GM18519 (cell line): ENCODE measurements around the gene GSE1.

Experiments used
- ATAC-seq: cut with Tn5 transposase; IDR thresholded peaks from one replicate; pipeline ENCODE4 v1.9.1; 2021; ENCODE audit warnings: mild to moderate bottlenecking, moderate library complexity; ENCODE audit not compliant: unreplicated experiment, low FRiP score

The GSE1 gene

DNA sequence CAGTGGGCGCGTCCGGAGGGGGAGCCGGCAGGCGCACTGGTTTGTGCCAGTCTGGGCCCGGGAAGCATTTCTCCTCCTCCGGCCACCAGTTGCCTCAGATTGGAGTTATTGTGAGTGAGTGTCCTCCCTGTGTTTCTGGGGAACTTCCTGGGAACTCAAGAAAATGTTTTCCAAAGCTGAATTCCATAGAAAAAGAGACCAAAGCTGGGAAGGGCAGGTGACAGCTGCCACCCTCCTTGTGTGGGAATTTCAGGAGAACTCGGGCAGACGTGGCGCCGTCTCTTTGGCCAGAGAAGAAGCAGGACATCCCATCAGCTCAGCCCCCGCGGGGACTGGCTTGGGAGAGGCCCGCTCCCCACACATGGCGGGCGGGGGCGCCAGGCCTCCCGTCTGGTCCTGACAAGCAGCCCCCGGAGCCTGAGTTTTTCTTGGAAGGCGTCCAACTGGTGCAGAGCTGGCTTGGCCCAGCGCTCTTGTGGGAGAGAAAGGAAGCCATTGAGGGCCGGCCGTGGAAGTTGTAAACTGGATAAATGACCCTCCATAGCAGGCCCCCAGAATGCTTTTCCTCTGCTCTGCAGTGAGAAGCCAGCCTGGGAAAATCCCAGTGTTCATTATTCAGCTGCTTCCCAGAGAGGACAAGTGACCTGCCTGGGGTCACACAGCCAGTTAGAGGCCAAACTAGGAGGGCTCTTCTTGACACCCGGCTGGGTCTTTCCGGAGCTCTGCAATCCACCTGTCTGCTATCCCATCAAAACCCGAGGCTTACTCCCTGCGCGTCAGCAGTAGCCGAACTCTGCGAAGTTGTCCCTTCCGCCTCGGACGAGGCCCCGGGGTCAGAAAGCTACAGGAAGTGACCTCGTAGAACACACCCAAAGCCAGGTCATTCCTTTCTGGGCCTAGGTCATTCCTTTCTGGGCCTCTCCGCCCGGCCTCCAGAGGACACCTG lies 39.2 kb upstream of the GSE1 start:
- ATAC-seq: no peak

DNA sequence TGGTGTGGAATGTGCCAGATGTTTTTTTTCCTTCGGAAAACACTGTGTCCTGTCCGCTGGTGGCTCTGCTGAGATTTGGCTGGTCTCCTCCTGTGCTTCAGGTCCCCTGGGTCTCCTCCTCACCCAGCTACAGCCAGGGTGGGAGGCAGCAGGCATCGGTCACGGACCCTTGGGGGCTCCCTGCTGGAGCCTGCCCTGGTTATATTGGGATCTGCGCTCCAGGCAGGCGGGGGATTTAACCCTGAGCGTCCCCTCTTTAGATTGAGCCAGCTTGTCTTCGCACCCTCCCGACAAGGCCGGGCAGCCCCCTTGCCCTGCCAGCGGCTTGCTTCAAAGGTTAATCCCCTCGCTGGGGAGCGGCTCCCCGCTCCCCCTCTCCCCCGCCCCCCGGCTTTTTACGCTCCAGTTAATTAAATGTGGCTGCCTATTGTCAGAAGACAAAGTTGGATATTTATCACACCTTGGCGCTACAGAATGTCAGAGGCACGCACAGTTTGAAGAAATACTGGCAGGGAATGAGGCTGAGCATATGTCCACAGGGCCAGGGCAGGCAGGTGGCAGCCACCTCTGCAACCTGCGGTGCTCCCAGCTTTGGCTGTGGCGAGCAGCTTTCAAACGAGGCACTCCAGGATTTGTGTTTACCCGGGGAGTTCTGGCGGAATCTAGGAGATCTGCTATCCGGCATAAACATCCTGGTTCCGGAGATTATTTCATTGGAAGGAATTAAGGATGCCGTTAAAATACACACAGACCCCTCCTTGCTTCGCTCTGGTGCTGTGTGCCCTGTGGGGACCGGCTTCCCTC lies 38.2 kb upstream of the GSE1 start:
- no peak for ATAC-seq

GRCh38 chr16:85575920-85576319 lies 37.2 kb upstream of the GSE1 start:
- ATAC-seq: no peak

DNA sequence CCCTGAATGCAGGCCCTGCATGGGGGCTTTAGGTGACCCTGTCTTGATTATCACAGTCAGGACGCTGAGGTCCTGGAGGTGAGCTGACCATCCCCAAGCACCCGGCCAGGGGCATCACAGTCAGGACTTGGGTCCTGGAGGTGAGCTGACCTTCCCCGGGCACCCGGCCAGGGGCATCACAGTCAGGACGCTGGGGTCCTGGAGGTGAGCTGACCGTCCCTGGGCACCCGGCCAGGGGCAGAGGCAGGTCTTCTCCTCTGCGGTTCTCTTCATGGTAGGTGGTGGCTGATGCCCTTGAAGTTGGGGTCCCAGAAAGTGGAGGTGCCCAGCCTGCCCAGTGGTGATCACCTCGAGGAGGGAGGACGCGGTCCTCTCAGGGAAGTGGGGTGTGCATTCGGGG lies 36.2 kb upstream of the GSE1 start:
- no peak for ATAC-seq

GRCh38 chr16:85577899-85578598 lies 35.1 kb upstream of the GSE1 start:
- no peak for ATAC-seq

- no peak for ATAC-seq
Measured at GRCh38 chr16:85578599-85578948, 34.5 kb upstream of the GSE1 start.

- ATAC-seq: no peak
Measured at GRCh38 chr16:85579191-85579590, 33.9 kb upstream of the GSE1 start.

- ATAC-seq: no peak
Measured at GRCh38 chr16:85579923-85580580, 33.1 kb upstream of the GSE1 start.

- no peak for ATAC-seq
Measured at GRCh38 chr16:85580684-85581083, 32.4 kb upstream of the GSE1 start.

- no peak for ATAC-seq
Measured at GRCh38 chr16:85582229-85582991, 30.7 kb upstream of the GSE1 start.

DNA sequence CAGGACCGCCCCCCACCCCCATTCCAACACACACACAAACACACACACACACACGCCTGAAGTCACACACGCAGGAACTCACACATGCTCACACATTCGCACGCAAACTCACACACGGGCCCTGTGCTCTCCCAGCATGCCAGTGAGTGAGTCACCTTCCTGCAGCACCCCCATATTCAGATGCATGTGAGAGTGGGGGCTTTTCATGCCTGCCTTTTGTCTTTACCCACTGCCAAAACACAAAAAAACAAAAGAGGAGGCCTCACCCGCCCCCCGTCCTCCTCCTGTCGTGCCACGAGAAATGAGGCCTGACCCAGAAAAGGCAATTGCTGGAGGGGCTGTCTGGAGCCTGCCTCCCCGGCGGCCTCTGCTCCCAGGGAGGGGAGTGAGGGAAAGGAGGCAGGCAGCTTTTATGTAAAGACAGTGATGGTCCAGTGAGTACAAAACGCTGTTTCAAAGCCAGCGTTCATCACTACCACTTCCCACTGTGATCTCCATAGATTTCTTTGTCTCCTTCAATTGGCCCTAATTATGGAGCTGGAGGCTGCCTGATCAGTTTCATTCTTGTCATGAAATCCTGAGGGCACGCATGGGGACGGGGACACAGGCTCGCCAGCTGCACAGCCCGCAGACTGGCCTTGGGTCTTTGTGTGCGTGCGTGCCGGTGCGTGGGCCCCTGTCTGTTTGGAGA lies 29.5 kb upstream of the GSE1 start:
- ATAC-seq: no peak

DNA sequence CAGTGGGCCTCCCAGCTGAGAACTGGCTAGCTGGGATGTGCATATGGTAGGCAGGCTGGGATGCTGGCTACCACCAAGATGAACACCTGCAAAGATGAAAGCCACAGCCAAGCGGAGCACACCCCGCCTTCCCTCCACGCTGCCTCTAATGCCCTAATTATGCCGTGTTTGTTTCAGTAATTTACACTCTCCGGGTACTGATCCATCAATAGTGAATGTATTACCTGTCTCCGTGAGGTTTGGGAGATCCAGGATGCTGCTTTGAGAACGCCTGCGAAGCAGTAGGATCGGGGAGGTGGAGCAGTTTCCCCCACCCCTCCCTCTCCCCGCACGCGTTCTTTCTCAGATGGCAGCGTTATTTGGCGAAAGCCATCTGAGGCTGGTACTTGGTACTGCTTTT lies 28.9 kb upstream of the GSE1 start:
- no peak for ATAC-seq

- no peak for ATAC-seq
Measured at GRCh38 chr16:85584819-85585282, 28.3 kb upstream of the GSE1 start.

DNA sequence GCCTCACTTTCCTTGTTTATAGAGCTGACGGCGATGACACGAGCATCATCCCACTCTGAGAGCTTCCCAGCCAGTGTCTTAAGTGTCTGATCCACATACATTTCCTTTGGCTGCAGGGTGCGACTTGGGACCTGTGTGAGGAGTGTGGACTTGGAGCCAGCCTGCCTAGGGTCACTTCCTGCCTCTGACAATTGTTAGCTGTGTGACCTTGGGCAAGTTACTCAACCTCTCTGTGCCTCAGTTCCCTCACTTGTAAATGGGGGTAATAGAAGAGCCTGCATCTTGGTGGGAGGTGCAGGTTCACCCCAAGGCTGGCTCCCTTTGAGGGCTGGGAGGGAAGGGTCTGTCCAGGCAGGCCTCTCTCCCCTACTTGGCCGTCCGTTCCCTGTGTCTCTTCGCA lies 27.4 kb upstream of the GSE1 start:
- no peak for ATAC-seq

DNA sequence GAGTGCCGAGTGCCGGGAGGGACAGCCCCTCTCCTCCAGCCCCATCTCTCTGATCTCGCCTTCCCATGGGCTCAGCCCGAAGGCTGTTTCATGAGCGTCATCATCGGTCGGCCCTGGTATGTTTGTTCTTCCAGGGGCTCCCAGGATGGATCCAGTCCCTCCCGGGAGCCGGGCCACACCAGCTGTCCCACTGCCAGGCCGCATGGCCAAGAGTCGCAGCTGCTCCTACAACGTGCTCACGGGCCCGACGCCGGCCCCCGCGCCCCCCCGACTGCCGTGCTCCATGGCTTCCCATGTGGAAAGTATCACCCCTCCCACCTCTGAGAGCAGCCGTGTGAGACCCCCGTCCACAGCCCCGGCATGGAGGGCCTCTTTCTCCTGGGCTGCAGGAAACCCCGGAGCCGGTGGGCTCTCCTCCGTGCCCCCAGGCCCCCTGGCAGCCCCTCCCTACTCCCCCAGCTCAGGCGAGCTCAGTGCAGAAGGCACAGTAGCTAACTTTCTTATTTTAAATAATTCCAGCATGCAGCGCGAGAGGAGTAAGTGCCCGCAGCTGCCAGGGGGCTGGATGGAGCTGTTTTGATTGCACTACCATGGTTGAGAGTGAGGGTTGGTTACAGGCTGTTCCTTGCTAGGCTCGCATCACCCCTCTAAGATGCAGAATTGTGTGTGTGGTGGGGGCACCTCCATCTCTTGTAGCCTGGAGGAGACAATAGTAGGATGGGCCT lies 26.6 kb upstream of the GSE1 start:
- ATAC-seq: no peak

DNA sequence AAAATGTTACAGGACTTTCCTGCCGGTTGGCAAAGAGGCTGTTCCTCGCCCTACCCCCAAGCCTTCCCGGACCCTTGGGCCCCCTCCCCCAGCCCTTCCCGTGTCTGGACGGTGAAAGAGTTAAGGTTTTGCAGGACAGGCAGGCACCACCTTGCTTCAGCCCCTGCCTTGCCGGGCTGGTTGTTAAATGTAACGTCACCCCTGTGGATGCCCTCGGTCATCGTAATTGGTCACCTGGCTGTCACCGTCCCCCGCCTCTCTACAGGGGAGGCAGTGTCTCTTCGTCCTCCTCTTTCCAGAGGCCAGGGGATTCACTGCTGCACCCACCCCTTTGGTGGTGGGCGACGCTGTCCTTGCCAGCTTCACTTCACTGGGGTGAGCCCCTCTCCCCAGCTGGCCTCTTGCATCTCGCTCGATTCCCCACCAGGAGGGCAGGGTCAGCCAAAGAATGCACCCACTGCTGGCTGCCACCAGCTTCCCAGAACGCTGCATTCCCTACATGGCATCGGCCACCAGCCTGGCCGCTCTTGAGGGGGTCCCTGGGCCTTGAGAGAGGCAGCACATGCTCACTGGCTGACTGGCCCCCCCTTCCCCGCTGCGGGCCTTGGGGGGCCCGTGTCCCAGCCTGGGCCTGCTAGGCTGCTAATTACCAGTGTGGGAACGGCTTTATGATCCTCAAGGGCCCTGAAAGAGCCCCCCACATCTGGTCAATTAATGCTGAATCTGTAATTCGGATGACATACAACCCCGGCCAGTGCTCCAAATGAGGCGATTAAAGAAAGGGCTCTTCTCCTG lies 25.2 kb upstream of the GSE1 start:
- ATAC-seq: no peak

GRCh38 chr16:85588562-85589503 lies 24.3 kb upstream of the GSE1 start:
- no peak for ATAC-seq
